Renal cortex interstitium (tissue), 11 donors: ENCODE data around the gene CEP250. TPM values are rescaled to one million over a fixed set of nuclear protein-coding genes. Genes with fewer than 3 reads are reported as not detected.
"Not testable (repeated sequence)": the region's sequence is repeated elsewhere in the genome, so short reads cannot be mapped to it uniquely, and the experiment has no call there.

ENCODE experiments used
- DNase-seq, 11 donors: peaks; one replicate each; pipeline ENCODE4 v3.0.0-alpha.2; 2013; ENCODE audit warnings: low read depth in 9 of 11, low spot score in 4 of 11; ENCODE audit errors: extremely low read depth in 1 of 11
- polyA plus RNA-seq, 3 donors: library from polyadenylated mRNA; unstranded; fragments of 120-200 nt; gene quantifications; one replicate each; pipeline ENCODE4 v1.2.1, GENCODE V29; 2013; ENCODE audit not compliant: insufficient read length in 3 of 3

Gene CEP250
- polyA plus RNA-seq, 3 donors = 50.7 to 63.7 (median 54.0) TPM

- no peak for DNase-seq
Observed at GRCh38 chr20:35510951-35511735, 55.7 kb downstream of the CEP250 start.

GRCh38 chr20:35511814-35512420 lies 56.5 kb downstream of the CEP250 start:
- DNase-seq = peak in 9 of 11 donors; percentile 3 to 15 (median 7)

GRCh38 chr20:35514371-35514932 lies 59.1 kb downstream of the CEP250 start:
- no peak for DNase-seq

DNA sequence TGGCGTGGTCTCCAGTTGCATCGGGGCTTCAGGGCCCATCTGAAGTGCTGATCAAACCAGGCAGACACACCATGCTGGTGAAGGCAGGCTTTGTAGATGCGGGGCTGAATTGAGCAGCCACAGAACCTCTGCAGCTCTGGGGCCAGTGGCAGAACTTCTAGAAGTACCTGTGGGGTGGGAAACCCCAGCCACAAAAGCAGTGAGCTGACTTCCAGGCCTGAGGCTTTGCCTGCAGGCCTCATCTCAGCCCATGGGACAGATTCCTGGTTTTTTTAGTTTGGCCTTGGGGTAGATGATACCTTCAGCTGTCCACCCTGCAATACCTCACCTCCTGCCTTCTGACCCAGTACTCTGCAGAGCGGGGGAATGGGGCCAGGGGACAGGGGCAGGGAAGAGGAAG lies 59.9 kb downstream of the CEP250 start:
- no peak for DNase-seq

GRCh38 chr20:35515949-35516645 lies 60.7 kb downstream of the CEP250 start:
- DNase-seq = no peak

DNA sequence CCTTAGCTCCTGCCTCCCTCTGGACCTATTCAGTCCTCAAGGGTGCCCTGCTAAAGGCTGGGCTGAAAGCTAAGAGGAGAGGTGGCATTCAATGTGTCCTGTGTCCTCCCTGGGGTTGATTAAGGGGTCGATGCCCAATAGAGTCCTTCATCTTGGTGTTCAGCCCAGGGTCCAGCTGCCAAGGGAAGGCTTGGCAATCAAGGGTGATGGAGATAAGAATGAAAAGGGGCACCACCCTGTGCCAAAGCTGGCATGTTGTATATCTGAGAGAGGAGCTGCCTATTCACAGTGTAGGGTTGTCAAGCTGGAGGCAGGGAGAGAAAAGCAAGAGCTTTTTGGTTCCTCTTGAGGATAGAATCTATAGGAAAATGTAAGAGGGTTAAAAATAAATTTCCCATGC lies 61.7 kb downstream of the CEP250 start:
- no peak for DNase-seq

DNA sequence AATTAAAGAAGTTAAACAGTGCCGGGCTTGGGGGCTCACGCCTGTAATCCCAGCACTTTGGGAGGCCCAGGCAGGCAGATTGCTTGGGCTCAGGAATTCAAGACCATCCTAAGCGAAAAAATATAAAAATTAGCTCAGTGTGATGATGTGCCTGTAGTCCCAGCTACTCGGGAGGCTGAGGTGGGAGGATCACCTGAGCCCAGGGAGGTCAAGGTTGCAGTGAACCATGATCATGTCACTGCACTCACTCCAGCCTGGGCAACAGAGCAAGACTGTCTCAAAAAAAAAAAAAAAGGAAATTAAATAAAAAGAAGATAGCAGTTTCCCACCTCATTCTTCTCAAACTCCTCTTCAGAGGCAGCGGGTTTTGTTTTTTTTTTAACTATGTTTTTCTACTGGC lies 62.4 kb downstream of the CEP250 start:
- not testable (repeated sequence) for DNase-seq

DNA sequence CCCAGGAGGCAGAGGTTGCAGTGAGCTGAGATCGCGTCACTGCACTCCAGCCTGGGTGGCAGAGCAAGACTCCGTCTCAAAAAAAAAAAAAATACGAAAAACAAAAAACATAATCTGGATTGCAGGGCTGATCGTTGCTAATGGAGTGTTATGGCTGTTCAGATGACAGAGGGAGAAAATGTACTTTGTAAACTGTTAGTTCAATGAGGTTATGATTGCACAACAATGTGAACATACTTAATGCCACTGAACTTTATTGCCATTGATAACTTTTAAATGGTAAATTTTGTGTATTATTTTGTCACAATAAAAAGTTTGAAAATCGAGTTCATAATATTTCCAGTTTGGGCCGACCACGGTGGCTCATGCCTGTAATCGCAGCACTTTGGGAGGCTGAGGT lies 63.6 kb downstream of the CEP250 start:
- no peak for DNase-seq

- no peak for DNase-seq
Observed at GRCh38 chr20:35523298-35523888, 68.0 kb downstream of the CEP250 start.

- DNase-seq = no peak
Observed at GRCh38 chr20:35525639-35526038, 70.2 kb downstream of the CEP250 start.

- no peak for DNase-seq
Observed at GRCh38 chr20:35527122-35527769, 71.8 kb downstream of the CEP250 start.

GRCh38 chr20:35529552-35529951 lies 74.2 kb downstream of the CEP250 start, which contains the start of gene C20orf173:
TSS of gene C20orf173 (minus strand) at chr20:35529652. CDS start at chr20:35529373, 279 bp downstream.
- DNase-seq = no peak

GRCh38 chr20:35539756-35540212 lies 84.4 kb downstream of the CEP250 start:
- peak in 7 of 11 donors; percentile 13 to 52 (median 26) for DNase-seq

GRCh38 chr20:35541118-35541782 lies 85.9 kb downstream of the CEP250 start:
- DNase-seq = no peak

DNA sequence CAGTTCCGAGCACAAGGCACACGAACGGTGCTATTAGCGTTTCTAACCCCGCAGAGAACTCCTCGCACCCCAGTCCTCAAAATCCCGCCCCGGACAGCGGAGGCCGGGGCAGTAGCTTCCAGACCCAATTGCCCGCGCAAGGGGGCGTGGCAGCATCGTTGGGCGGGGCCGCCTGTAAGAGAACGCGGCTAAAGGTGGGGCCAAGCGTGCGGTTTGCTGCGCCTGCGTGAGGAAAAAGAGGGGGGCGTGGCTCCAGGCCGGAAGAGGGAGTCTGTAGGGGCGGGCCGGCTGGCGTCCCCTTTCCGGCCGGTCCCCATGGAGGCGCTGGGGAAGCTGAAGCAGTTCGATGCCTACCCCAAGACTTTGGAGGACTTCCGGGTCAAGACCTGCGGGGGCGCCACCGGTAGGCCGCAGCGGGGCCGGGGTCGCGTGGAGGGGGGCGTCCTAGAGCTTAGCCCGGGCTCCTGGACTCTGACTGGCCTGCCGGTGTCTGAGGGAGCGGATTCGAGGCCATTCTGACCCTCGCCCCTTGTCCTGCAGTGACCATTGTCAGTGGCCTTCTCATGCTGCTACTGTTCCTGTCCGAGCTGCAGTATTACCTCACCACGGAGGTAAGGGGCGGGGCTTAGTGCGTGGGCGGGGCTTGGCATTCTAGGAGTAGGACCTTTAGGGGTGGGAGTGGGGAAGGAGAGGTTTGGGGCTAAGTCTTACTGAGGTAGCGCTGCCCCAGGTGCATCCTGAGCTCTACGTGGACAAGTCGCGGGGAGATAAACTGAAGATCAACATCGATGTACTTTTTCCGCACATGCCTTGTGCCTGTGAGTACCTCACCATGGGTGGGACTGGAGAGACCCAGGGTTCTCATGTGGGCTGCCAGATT lies 86.6 kb downstream of the CEP250 start, which contains the start of gene ERGIC3:
ERGIC3 (plus strand) TSS at position 296 of the 880 bp plus-strand sequence; CDS start at position 316, 20 bp downstream.
- DNase-seq = peak; percentile 87 to 95 (median 93)

DNA sequence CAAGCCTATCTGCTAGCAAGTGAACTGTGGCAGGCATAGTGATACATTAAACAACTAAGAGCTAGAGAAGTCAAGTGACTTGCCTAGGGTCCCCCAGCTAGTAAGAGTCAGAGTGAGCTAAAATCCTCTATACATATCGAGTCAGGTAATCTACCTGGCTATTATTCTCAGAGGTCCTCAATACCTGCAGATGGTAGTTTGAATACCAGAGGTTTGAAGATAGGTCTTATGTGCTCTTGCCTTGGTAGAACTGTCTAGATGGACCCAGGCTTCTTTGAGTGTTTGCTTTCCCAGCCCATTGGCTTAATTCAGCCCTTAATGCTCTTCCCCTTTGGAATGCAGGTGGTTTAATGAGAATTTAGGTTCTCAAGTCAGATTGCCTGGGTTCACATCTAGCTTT lies 87.6 kb downstream of the CEP250 start:
- DNase-seq = no peak

DNA sequence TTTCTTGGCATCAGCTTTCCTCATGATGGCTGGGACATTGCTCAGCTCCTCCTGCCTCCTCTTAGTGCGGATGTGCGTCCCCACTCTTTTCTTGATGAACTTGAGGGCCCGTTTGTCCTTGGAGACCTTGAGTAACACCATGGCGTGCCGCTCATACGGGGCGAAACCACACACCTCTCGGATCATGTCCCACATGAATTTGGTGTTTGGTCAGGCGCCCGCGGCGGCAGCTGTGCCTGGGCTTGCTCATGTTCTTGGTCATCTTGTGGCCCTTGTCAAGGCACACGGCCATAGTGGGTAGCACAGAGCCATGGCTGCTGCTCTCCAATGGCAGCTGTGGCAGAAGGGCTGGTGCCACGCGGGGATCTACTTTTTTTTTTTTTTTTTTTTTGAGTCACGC lies 89.0 kb downstream of the CEP250 start:
- no peak for DNase-seq
